Panc1 (cell line): ENCODE measurements around the gene ZDBF2.

Experiments
- TF ChIP-seq, protein P1 (sequence below): fragments of 450-650 bp; IDR thresholded peaks from 2 replicates; pipeline ENCODE4 v1.5.1; 2017; ENCODE audit warnings: mild to moderate bottlenecking
- TF ChIP-seq, protein P2 (sequence below), 2 experiments: IDR thresholded peaks; 2 replicates each; pipeline ENCODE4 v1.6.1; 2011 to 2012; ENCODE audit warnings: low read depth in 2 of 2, control low read depth in 1 of 2, low read length in 1 of 2, mild to moderate bottlenecking in 1 of 2, moderate library complexity in 1 of 2; ENCODE audit not compliant: insufficient read depth in 1 of 2

GRCh38 chr2:206263959-206264603 lies 10.4 kb upstream of the ZDBF2 start:
- TF ChIP-seq, protein P1, sequence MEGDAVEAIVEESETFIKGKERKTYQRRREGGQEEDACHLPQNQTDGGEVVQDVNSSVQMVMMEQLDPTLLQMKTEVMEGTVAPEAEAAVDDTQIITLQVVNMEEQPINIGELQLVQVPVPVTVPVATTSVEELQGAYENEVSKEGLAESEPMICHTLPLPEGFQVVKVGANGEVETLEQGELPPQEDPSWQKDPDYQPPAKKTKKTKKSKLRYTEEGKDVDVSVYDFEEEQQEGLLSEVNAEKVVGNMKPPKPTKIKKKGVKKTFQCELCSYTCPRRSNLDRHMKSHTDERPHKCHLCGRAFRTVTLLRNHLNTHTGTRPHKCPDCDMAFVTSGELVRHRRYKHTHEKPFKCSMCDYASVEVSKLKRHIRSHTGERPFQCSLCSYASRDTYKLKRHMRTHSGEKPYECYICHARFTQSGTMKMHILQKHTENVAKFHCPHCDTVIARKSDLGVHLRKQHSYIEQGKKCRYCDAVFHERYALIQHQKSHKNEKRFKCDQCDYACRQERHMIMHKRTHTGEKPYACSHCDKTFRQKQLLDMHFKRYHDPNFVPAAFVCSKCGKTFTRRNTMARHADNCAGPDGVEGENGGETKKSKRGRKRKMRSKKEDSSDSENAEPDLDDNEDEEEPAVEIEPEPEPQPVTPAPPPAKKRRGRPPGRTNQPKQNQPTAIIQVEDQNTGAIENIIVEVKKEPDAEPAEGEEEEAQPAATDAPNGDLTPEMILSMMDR, result no peak
- TF ChIP-seq, protein P2, sequence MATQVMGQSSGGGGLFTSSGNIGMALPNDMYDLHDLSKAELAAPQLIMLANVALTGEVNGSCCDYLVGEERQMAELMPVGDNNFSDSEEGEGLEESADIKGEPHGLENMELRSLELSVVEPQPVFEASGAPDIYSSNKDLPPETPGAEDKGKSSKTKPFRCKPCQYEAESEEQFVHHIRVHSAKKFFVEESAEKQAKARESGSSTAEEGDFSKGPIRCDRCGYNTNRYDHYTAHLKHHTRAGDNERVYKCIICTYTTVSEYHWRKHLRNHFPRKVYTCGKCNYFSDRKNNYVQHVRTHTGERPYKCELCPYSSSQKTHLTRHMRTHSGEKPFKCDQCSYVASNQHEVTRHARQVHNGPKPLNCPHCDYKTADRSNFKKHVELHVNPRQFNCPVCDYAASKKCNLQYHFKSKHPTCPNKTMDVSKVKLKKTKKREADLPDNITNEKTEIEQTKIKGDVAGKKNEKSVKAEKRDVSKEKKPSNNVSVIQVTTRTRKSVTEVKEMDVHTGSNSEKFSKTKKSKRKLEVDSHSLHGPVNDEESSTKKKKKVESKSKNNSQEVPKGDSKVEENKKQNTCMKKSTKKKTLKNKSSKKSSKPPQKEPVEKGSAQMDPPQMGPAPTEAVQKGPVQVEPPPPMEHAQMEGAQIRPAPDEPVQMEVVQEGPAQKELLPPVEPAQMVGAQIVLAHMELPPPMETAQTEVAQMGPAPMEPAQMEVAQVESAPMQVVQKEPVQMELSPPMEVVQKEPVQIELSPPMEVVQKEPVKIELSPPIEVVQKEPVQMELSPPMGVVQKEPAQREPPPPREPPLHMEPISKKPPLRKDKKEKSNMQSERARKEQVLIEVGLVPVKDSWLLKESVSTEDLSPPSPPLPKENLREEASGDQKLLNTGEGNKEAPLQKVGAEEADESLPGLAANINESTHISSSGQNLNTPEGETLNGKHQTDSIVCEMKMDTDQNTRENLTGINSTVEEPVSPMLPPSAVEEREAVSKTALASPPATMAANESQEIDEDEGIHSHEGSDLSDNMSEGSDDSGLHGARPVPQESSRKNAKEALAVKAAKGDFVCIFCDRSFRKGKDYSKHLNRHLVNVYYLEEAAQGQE (IDR thresholded peaks at IDR 0.05; ENCODE audit: insufficient read depth in 1 of 2, low read depth in 2 of 2, low read length in 1 of 2), result no peak
